ENCODE measurements around the gene SLC46A3.

GRCh38 chr13:28666897-28667488, 51.8 kb downstream of the SLC46A3 start:
- no peak for TF ChIP-seq CTCF (IDR thresholded peaks at IDR 0.05; ENCODE audit: poor library complexity)
- TF ChIP-seq EZH2 (IDR thresholded peaks at IDR 0.05; ENCODE audit: borderline replicate concordance), result no peak

Data from hepatocyte (in vitro differentiated cells).